Right atrium auricular region (tissue), 2 donors: ENCODE data around the gene BRD3. TPM values are rescaled to one million over a fixed set of nuclear protein-coding genes. Genes with fewer than 3 reads are reported as not detected.

Experiments
- DNase-seq: peaks from one replicate; pipeline ENCODE4 v3.0.0-alpha.2; 2019; ENCODE audit warnings: low spot score
- H3K27ac ChIP-seq, 2 donors: fragments of 200-600 bp; sonication (generic); 1 replicate in 1 of 2; 2 replicates in 1 of 2; pipeline ENCODE4 v1.5.1; 2016 to 2019
- H3K27me3 ChIP-seq, 2 donors: fragments of 200-600 bp; sonication (generic); one replicate each; pipeline versions ENCODE4 v1.5.1 to v1.6.0; 2017 to 2019
- H3K36me3 ChIP-seq: fragments of 200-600 bp; sonication (generic); one replicate; pipeline ENCODE4 v1.5.1; 2016
- H3K4me1 ChIP-seq, 2 donors: fragments of 200-600 bp; sonication (generic); one replicate each; pipeline versions ENCODE4 v1.5.1 to v1.6.0; 2017 to 2019
- H3K4me3 ChIP-seq, 2 donors: fragments of 200-600 bp; sonication (generic); 1 replicate in 1 of 2; 2 replicates in 1 of 2; pipeline ENCODE4 v1.5.1; 2017 to 2019; ENCODE audit warnings: mild to moderate bottlenecking in 1 of 2, moderate library complexity in 1 of 2
- H3K9me3 ChIP-seq, 2 donors: fragments of 200-600 bp; sonication (generic); one replicate each; pipeline ENCODE4 v1.5.1; 2019
- total RNA-seq, 2 donors: library from RNA; depleted of rRNA; stranded (reverse); fragments of >200 nt; gene quantifications; one replicate each; pipeline ENCODE4 v1.1.0, GENCODE V29; 2016
- TF ChIP-seq, protein P1 (sequence below), 2 donors: fragments of 200-600 bp; sonication (generic); IDR thresholded peaks; one replicate each; pipeline ENCODE4 v1.5.1; 2019; ENCODE audit warnings: antibody characterized with exemption in 2 of 2

BRD3 gene
- total RNA-seq, 2 donors from 2014 or later, result 14.1 to 18.5 TPM

DNA sequence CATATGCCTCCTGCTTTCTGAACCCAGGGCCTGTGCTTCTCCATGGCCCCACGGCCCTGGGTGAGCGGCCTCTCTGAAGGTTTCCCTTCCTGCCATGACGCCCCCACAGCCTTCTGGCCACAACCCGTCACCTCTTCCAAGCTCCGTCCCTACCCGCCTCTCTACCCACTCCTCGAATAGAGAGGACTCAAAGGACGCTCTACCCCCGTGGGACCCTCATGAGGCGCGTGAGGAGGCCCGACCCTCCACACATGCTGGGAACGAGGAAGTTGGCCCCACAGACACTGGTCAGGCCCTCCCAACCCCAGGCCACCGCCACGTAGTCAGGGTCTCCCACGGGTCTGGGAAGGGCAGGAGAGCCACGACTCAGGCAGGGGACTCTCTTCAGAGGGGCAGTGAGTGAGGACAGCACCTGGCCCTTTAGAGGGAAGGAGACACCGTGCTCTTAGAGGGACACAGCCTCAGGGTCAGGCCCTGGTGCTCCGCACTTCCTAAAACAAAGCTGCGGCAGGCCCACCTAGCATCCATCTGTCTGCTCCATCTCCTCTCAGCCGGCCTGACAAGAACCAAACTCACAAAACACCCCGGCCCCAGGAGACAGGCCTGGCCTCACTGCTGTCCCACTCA, 5.3 kb downstream of the BRD3 start:
- H3K27ac ChIP-seq, result no peak overlapping the region
- H3K4me1 ChIP-seq, result peaks cover 0 to 94% of the 10 kb centered on the region in 2 donors
- H3K4me3 ChIP-seq, result no peak overlapping the region
- no peaks in the 10 kb centered on the region for H3K36me3 ChIP-seq
- TF ChIP-seq, protein P1, sequence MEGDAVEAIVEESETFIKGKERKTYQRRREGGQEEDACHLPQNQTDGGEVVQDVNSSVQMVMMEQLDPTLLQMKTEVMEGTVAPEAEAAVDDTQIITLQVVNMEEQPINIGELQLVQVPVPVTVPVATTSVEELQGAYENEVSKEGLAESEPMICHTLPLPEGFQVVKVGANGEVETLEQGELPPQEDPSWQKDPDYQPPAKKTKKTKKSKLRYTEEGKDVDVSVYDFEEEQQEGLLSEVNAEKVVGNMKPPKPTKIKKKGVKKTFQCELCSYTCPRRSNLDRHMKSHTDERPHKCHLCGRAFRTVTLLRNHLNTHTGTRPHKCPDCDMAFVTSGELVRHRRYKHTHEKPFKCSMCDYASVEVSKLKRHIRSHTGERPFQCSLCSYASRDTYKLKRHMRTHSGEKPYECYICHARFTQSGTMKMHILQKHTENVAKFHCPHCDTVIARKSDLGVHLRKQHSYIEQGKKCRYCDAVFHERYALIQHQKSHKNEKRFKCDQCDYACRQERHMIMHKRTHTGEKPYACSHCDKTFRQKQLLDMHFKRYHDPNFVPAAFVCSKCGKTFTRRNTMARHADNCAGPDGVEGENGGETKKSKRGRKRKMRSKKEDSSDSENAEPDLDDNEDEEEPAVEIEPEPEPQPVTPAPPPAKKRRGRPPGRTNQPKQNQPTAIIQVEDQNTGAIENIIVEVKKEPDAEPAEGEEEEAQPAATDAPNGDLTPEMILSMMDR (IDR thresholded peaks at IDR 0.05), result no peak
- H3K9me3 ChIP-seq, result no peaks in the 10 kb centered on the region
- no peaks in the 10 kb centered on the region for H3K27me3 ChIP-seq
- DNase-seq, result no peak

DNA sequence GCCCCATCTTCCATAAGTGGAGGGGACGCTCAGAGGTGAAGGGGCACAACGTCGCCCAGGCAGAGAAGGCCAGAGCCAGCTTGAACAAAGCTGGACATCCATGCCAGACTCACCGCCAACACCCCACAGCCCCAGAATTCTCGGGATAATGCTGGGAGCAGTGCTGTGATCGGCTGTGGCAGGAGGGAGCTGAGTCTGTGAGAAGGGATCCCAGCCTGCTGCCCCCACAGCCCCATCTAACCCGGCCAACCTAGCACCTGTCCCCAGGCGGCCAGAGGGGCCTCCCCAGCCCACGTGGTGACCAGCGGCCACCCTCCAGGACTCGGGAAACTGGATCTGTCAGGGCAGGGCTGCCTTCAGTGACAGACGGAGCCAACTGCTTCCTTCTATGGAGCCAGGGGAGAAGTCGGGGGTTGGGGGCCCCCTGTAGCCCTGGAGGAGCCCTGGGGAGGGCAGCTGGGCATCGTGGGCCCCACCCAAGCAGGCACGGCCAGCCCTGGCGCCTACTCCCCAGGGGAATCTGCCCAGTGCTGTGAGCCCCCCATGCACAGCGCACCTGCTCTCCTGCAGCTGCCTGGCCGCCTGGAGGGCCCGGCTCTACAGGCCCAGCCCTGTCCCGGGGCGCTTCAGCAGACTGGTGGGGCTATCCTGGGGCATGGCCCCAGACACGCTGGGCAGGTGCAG, 6.0 kb downstream of the BRD3 start:
- Histone ChIP-seq H3K4me3 (no peak overlapping the region), H3K9me3 (no peaks in the 10 kb centered on the region), H3K27me3 (no peaks in the 10 kb centered on the region), H3K36me3 (no peaks in the 10 kb centered on the region), H3K27ac (no peak overlapping the region), H3K4me1 (peaks cover 0 to 100% of the 10 kb centered on the region in 2 donors)
- TF ChIP-seq, protein P1 (IDR thresholded peaks at IDR 0.05), result no peak
- DNase-seq, result no peak

DNA sequence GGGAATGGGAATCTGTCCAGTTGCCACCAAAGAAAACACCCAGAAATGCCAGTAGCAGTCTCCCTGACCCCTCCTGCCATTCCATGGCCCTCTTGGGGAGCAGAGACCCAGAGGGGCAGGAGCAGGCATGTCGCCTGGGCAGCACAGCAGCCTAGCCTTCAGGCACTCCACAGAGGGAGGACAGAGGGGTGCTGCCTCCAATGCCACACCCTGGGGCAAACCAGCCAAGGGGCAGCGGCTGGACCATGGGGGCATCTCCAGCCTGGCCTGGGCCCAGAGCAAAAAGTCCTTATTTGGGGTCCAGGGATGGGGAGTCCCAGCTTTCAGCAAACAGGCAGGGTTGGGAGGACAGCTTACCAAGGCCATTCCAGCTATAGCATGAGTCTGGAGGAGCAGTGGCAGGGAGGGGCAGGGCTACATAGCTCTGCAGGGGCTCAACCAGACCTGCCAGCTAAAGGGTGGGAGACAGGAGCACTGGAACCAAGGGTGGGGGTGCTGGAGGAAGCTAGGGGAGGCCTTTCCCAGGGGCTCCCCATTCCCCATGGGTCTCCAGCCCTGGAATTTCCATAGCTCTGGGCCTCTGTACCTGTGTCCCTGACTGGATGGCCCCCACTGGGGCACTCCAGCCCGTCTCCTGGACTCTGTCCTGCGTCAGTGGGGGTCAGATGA, 6.7 kb downstream of the BRD3 start:
- Histone ChIP-seq H3K36me3 (no peaks in the 10 kb centered on the region), H3K27ac (no peak overlapping the region), H3K4me3 (no peak overlapping the region), H3K9me3 (no peaks in the 10 kb centered on the region), H3K27me3 (no peaks in the 10 kb centered on the region), H3K4me1 (peaks cover 0 to 100% of the 10 kb centered on the region in 2 donors)
- TF ChIP-seq, protein P1 (IDR thresholded peaks at IDR 0.05), result no peak
- no peak for DNase-seq

DNA sequence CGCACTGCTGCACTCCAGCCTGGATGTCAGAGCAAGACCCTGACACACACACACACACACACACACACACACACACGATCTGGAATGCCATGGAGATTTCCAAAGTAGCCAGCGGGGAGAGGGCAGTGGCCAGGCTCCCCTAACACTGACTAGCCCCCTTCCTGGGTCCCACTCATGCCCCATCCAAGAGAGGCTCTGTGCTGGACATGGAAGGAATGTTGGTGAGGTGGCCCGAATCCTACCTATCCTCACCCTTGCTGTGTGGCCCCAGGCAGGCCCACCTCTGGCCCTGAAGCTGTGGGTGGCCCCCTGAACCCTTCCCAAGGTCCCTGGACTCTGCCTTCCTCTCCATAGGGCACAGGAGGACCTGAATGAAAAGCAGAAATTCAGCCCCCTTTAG, 7.3 kb downstream of the BRD3 start:
- TF ChIP-seq, protein P1 (IDR thresholded peaks at IDR 0.05), result no peak
- Histone ChIP-seq H3K4me3 (no peak overlapping the region), H3K27ac (no peak overlapping the region), H3K9me3 (no peaks in the 10 kb centered on the region), H3K4me1 (peaks cover 0 to 100% of the 10 kb centered on the region in 2 donors), H3K36me3 (no peaks in the 10 kb centered on the region), H3K27me3 (no peaks in the 10 kb centered on the region)
- no peak for DNase-seq

DNA sequence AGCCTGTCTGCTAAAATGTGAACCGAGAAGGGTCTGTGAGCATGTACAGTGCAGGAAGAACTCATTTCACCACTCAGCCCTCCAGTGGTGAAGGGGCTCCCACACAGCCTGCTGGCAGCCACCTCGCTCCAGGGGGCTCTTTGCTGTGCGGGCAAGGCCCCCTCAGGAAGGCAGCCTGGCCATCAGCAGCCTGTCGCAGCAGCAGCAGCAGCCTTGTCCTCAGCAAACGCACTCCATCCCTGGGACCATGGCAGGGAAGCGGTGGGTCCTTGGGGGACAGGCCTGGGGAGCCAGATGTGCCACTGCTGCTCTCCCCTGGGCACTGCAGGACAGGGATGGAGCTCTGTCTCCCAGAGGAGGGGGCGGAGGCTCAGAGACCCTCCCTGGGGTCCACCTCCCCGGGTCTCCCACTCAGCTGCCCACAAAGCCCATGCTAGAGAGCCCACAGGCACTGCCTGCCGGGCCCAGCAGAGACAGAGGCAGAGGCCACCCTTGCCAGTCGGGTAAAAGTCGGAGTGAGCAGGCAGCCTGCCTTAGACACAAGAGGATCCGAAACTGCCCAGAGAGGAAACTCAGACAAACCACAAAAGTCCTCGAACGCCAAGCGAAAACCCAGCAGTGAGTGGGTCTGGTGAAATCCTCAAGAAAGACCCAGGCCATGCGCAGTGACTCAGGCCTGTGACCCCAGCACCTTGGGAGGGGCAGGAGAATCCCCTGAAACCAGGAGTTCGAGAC, 8.0 kb downstream of the BRD3 start:
- no peaks in the 10 kb centered on the region for H3K9me3 ChIP-seq
- peaks cover 0 to 97% of the 10 kb centered on the region in 2 donors for H3K4me1 ChIP-seq
- no peaks in the 10 kb centered on the region for H3K36me3 ChIP-seq
- no peaks in the 10 kb centered on the region for H3K27me3 ChIP-seq
- TF ChIP-seq, protein P1 (IDR thresholded peaks at IDR 0.05), result no peak
- no peak for DNase-seq
- H3K4me3 ChIP-seq, result no peak overlapping the region
- no peak overlapping the region for H3K27ac ChIP-seq
